Thyroid gland (tissue), 4 donors: Measurements from ENCODE around the gene KIRREL1.

Experiments used
- CTCF ChIP-seq, 6 experiments: fragments of 200-600 bp in 3 of 6; fragments of 450-650 bp in 3 of 6; sonication (generic) in 3 of 6; IDR thresholded peaks; one replicate each; pipeline ENCODE4 v1.5.1; 2016 to 2019; ENCODE audit warnings: antibody characterized with exemption in 6 of 6, mild to moderate bottlenecking in 2 of 6, inconsistent platforms in 1 of 6, moderate library complexity in 1 of 6
- POLR2A ChIP-seq, 2 donors: fragments of 450-650 bp; IDR thresholded peaks; one replicate each; pipeline ENCODE4 v1.6.1; 2017; ENCODE audit warnings: antibody characterized with exemption in 2 of 2, mild to moderate bottlenecking in 2 of 2, moderate library complexity in 1 of 2

GRCh38 chr1:158148468-158148867 lies 155.0 kb downstream of the KIRREL1 start:
- TF ChIP-seq POLR2A (IDR thresholded peaks at IDR 0.05) (no peak), CTCF (IDR thresholded peaks at IDR 0.05) (no peak)
